Endothelial cell of umbilical vein (primary cell): ENCODE data around the gene UBR3.
A peak's percentile ranks its signal among the peaks of the same experiment; 100 is the strongest.

ENCODE experiments used
- CTCF ChIP-seq, 2 donors: IDR thresholded peaks; 1 replicate in 1 of 2; 2 replicates in 1 of 2; pipeline ENCODE4 v1.5.1; 2011; ENCODE audit warnings: low read length in 2 of 2, mild to moderate bottlenecking in 2 of 2, moderate library complexity in 2 of 2, control low read depth in 1 of 2, inconsistent platforms in 1 of 2, low read depth in 1 of 2; ENCODE audit not compliant: insufficient read depth in 1 of 2; ENCODE audit errors: extremely low read depth in 1 of 2
- EZH2 ChIP-seq: IDR thresholded peaks from 2 replicates; pipeline ENCODE4 v1.6.1; 2012; ENCODE audit warnings: borderline replicate concordance, low read depth, mild to moderate bottlenecking, moderate library complexity, low read length, inconsistent platforms; ENCODE audit not compliant: severe bottlenecking
- MAX ChIP-seq: IDR thresholded peaks from 2 replicates; pipeline ENCODE4 v1.6.1; 2011; ENCODE audit not compliant: insufficient read depth, insufficient read length

- TF ChIP-seq MAX (no peak), EZH2 (no peak), CTCF (IDR thresholded peaks at IDR 0.05; ENCODE audit: extremely low read depth in 1 of 2, insufficient read depth in 1 of 2, low read depth in 1 of 2, low read length in 2 of 2) (peak; percentile 25 to 29)
These were observed 101.2 kb downstream of the UBR3 start for GRCh38 chr2:169928463-169928864.
